ENCODE measurements around the gene VPS33A. TPM values are rescaled to one million over a fixed set of nuclear protein-coding genes. Genes with fewer than 3 reads are reported as not detected.
A peak's percentile ranks its signal among the peaks of the same experiment; 100 is the strongest.

Gene VPS33A
- total RNA-seq (10 to 100 TPM in 1 of 6 donors, 1 to 10 TPM in 5; 4.5 to 12.0 (median 6.6) TPM), polyA plus RNA-seq (1 to 10 TPM; 4.2 to 7.6 TPM)

DNA sequence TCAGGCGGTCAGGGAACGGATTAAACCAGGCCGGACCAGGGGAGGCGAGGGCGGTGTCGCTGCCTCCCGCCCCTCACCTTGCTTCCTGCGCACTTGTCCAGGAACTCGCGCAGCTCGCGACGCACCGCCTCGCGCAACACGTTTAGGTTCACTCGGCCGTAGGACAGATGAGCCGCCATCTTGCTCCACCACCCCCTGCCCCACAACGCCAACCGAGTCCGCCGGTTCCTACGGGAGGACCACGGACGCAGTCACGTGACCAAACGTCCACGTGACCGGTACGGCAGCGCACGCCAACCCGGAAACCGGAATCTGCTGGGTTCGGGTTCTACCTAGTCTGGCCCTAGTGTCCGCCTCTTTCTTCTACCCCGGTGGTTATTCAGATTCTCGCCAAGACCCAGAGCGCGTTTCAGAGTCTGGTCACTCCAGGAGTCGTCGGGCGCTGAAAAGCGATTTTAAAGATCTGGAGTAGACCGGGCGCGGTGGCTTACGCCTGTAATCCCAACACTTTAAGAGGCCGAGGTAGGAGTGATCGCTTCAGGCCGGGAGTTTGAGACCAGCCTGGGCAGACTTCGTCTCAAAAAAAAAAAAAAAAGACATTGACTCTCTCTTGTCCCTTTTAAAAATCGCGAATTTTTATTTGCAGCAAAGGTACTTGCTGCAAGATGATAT lies at the start of gene VPS33A:
Gene VPS33A (minus strand): TSS at position 265 of the 672 bp plus-strand sequence. CDS start 86 bp downstream, at position 179.
- peak; percentile 94 to 98 (median 96) for ATAC-seq

DNA sequence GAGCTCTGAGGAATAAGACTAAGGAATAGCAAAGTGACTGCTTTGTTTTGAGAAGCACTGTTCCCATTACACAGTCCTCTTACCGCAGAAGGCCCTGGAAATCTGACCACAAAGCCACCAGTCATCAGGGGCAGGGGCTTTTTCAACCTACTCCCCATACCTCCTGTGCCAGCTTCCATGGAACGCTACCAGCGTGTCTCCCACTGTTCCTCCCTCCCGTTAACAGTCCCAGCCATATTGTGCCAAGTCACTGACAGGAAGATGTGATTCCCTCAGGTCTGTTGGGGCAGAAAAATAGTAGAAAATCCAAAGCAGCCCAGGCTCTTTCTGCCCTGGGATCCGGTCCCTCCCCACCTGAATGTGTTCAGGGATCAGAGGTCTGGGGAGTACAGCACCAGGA lies 46.6 kb upstream of the VPS33A start:
- no peaks in the 10 kb centered on the region for H3K9me3 ChIP-seq
- intact Hi-C loops (cut with DNase I) = no loop called here
- ATAC-seq (no peak), FAIRE-seq (no peak), DNase-seq (no peak)
- H3K27me3 ChIP-seq = no peaks in the 10 kb centered on the region
- peaks cover 0 to 52% (median 3%) of the 10 kb centered on the region in 3 donors for H3K36me3 ChIP-seq
- H3K4me1 ChIP-seq = no peaks in the 10 kb centered on the region
- 96% methylated on average over 5 of the region's 5 CpGs for WGBS, 2 donors
- H3K4me3 ChIP-seq = no peak overlapping the region
- no peak overlapping the region for H3K27ac ChIP-seq
- TF ChIP-seq, protein P1, sequence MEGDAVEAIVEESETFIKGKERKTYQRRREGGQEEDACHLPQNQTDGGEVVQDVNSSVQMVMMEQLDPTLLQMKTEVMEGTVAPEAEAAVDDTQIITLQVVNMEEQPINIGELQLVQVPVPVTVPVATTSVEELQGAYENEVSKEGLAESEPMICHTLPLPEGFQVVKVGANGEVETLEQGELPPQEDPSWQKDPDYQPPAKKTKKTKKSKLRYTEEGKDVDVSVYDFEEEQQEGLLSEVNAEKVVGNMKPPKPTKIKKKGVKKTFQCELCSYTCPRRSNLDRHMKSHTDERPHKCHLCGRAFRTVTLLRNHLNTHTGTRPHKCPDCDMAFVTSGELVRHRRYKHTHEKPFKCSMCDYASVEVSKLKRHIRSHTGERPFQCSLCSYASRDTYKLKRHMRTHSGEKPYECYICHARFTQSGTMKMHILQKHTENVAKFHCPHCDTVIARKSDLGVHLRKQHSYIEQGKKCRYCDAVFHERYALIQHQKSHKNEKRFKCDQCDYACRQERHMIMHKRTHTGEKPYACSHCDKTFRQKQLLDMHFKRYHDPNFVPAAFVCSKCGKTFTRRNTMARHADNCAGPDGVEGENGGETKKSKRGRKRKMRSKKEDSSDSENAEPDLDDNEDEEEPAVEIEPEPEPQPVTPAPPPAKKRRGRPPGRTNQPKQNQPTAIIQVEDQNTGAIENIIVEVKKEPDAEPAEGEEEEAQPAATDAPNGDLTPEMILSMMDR (IDR thresholded peaks at IDR 0.05) = no peak

More for the DNA sequence above, at the start of gene VPS33A:
- Histone ChIP-seq H3K27me3 (no peaks in the 10 kb centered on the region), H3K4me1 (peaks cover 0 to 8% (median 0%) of the 10 kb centered on the region in 3 donors), H3K36me3 (peaks cover 0 to 13% (median 1%) of the 10 kb centered on the region in 3 donors), H3K27ac (peak within 1 kb of the TSS; percentile 82 to 90 (median 84)), H3K9me3 (no peaks in the 10 kb centered on the region), H3K4me3 (peak within 1 kb of the TSS; percentile 56 to 92 (median 76))
- intact Hi-C loops (cut with DNase I) = no loop called here
- TF ChIP-seq, protein P1 (IDR thresholded peaks at IDR 0.05) = no peak
- FAIRE-seq (no peak), DNase-seq (peak; percentile 94 to 99 (median 98))
- WGBS, 2 donors = 0 to 1% methylated on average over 54 to 56 of the region's 56 CpGs

DNA sequence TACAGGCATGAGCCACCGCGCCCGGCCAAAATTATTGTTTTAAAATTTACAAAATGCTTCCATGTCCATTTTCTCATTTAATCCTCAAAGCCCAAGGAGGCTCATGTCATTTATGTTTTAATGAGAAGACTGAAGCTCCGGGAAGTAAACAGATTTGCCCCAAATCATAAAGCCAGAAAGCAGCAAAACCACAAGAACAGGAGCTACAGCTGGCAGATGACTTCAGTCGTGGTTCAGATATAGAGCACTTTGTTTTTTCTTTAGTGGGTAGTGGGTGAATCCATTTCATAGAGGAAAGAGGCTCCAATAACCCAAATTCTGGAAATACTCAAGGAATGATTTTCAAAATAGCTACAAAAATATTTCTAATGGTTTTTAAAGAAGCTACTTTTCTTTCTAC lies 45.4 kb upstream of the VPS33A start:
- Histone ChIP-seq H3K36me3 (peaks cover 0 to 42% (median 7%) of the 10 kb centered on the region in 3 donors), H3K27ac (no peak overlapping the region), H3K9me3 (no peaks in the 10 kb centered on the region), H3K4me1 (no peaks in the 10 kb centered on the region), H3K27me3 (no peaks in the 10 kb centered on the region), H3K4me3 (no peak overlapping the region)
- intact Hi-C loops (cut with DNase I) = no loop called here
- TF ChIP-seq, protein P1 (IDR thresholded peaks at IDR 0.05) = no peak
- ATAC-seq (no peak), DNase-seq (no peak), FAIRE-seq (no peak)
- 87 to 88% methylated on average over 5 of the region's 5 CpGs for WGBS, 2 donors

DNA sequence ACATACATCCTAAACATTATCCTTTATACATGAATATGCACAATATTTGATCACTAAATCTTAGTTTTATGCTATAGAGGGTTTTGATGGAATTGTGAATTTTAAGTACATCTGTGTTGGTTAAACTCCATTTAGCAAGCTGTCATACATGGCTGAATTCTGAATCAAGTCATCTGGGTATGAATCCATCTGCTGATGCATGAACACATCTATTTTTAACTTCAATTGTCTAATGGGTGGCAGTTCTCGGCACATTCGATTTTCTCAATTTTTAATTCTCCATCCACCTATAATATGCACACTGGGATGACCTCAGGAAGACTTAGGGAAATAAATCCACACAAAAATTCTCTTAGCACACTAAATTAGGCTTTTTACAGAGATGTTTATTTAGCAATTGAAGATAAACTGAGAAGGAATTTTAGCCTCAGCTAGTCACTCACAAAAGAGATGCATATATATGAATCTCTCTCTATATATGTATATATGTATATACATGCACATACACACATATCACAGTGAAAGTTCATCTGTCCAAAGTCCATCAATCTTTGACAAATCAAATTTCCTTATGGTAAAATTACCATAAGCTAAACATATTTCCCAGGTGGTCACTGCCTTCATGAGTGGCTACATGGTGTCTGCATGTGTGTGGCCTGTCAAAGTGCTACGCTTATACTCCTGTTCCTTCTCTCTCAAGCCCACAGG lies 44.5 kb upstream of the VPS33A start:
- no peak for FAIRE-seq
- intact Hi-C loops (cut with DNase I) = no loop called here
- TF ChIP-seq, protein P1 (IDR thresholded peaks at IDR 0.05) = no peak
- WGBS, 2 donors = 84 to 88% methylated on average over 3 of the region's 3 CpGs
- Histone ChIP-seq H3K9me3 (no peaks in the 10 kb centered on the region), H3K4me3 (no peak overlapping the region), H3K36me3 (peaks cover 0 to 34% (median 6%) of the 10 kb centered on the region in 3 donors), H3K27ac (no peak overlapping the region), H3K27me3 (no peaks in the 10 kb centered on the region), H3K4me1 (no peaks in the 10 kb centered on the region)
- DNase-seq = no peak
- ATAC-seq = peak in 1 of 4 donors; percentile 67
